Measurements from ENCODE around the gene DNAJC15.
"Not testable (repeated sequence)": the region's sequence is repeated elsewhere in the genome, so short reads cannot be mapped to it uniquely, and the experiment has no call there.

The DNAJC15 gene

GRCh38 chr13:43005460-43006236, 17.7 kb upstream of the DNAJC15 start:
- DNase-seq (ENCODE audit: low spot score) = no peak

GRCh38 chr13:43006893-43007631, 16.3 kb upstream of the DNAJC15 start:
- DNase-seq (ENCODE audit: low spot score) = no peak

GRCh38 chr13:43008596-43008995, 14.8 kb upstream of the DNAJC15 start:
- DNase-seq (ENCODE audit: low spot score) = no peak

- DNase-seq (ENCODE audit: low spot score) = no peak
Measured at GRCh38 chr13:43009506-43009905, 13.9 kb upstream of the DNAJC15 start.

- no peak for DNase-seq (ENCODE audit: low spot score)
Measured at GRCh38 chr13:43014162-43014561, 9.2 kb upstream of the DNAJC15 start.

GRCh38 chr13:43016226-43016625, 7.2 kb upstream of the DNAJC15 start:
- no peak for DNase-seq (ENCODE audit: low spot score)

- no peak for DNase-seq (ENCODE audit: low spot score)
Measured at GRCh38 chr13:43019811-43020210, 3.6 kb upstream of the DNAJC15 start.

GRCh38 chr13:43020794-43021193, 2.6 kb upstream of the DNAJC15 start:
- no peak for DNase-seq (ENCODE audit: low spot score)

GRCh38 chr13:43021926-43022670, 1.3 kb upstream of the DNAJC15 start:
- no peak for DNase-seq (ENCODE audit: low spot score)

- DNase-seq (ENCODE audit: low spot score) = no peak
Measured at GRCh38 chr13:43022934-43023288, 475 bp upstream of the DNAJC15 start.

GRCh38 chr13:43026262-43026661, 2.9 kb downstream of the DNAJC15 start:
- DNase-seq (ENCODE audit: low spot score) = no peak

GRCh38 chr13:43030548-43030947, 7.2 kb downstream of the DNAJC15 start:
- no peak for DNase-seq (ENCODE audit: low spot score)

- DNase-seq (ENCODE audit: low spot score) = no peak
Measured at GRCh38 chr13:43031881-43032280, 8.5 kb downstream of the DNAJC15 start.

- DNase-seq (ENCODE audit: low spot score) = no peak
Measured at GRCh38 chr13:43033038-43033437, 9.7 kb downstream of the DNAJC15 start.

- no peak for DNase-seq (ENCODE audit: low spot score)
Measured at GRCh38 chr13:43036351-43037250, 13.2 kb downstream of the DNAJC15 start.

- no peak for DNase-seq (ENCODE audit: low spot score)
Measured at GRCh38 chr13:43039966-43040365, 16.6 kb downstream of the DNAJC15 start.

- DNase-seq (ENCODE audit: low spot score) = not testable (repeated sequence)
Measured at GRCh38 chr13:43040581-43041368, 17.4 kb downstream of the DNAJC15 start.

GRCh38 chr13:43041369-43041921, 18.1 kb downstream of the DNAJC15 start:
- DNase-seq (ENCODE audit: low spot score) = no peak

- no peak for DNase-seq (ENCODE audit: low spot score)
Measured at GRCh38 chr13:43042410-43042921, 19.1 kb downstream of the DNAJC15 start.

GRCh38 chr13:43044720-43045301, 21.4 kb downstream of the DNAJC15 start:
- no peak for DNase-seq (ENCODE audit: low spot score)
